Neural progenitor cell (in vitro differentiated cells): ENCODE data around the gene RAB15. TPM values are rescaled to one million over a fixed set of nuclear protein-coding genes. Genes with fewer than 3 reads are reported as not detected.
A peak's percentile ranks its signal among the peaks of the same experiment; 100 is the strongest.

Experiments
- DNase-seq: peaks from one replicate; pipeline ENCODE4 v3.0.0-alpha.2; 2016; ENCODE audit warnings: low spot score
- H2AFZ ChIP-seq: fragments of 200-600 bp; sonication (generic); replicated peaks from 2 replicates; pipeline ENCODE4 v1.6.1; 2016; ENCODE audit warnings: antibody characterized with exemption
- H3F3A ChIP-seq: fragments of 200-600 bp; sonication (generic); 2 replicates; pipeline ENCODE4 v1.6.1; 2016; ENCODE audit warnings: antibody characterized with exemption, low read depth
- H3K27ac ChIP-seq: fragments of 200-600 bp; sonication (generic); 2 replicates; pipeline ENCODE4 v1.5.1; 2016; ENCODE audit warnings: mild to moderate bottlenecking
- H3K27me3 ChIP-seq: fragments of 200-600 bp; sonication (generic); 2 replicates; pipeline ENCODE4 v1.6.1; 2016; ENCODE audit warnings: mild to moderate bottlenecking, moderate library complexity
- H3K36me3 ChIP-seq: fragments of 200-600 bp; sonication (generic); 2 replicates; pipeline ENCODE4 v1.5.1; 2016
- H3K4me1 ChIP-seq: fragments of 200-600 bp; sonication (generic); 2 replicates; pipeline ENCODE4 v1.6.1; 2016; ENCODE audit warnings: mixed run types
- H3K4me2 ChIP-seq: fragments of 200-600 bp; sonication (generic); 2 replicates; pipeline ENCODE4 v1.6.1; 2016
- H3K4me3 ChIP-seq: fragments of 200-600 bp; sonication (generic); 2 replicates; pipeline ENCODE4 v1.5.1; 2016
- H3K79me2 ChIP-seq: fragments of 200-600 bp; sonication (generic); 2 replicates; pipeline ENCODE4 v1.6.1; 2016; ENCODE audit warnings: low read depth
- H3K9ac ChIP-seq: fragments of 200-600 bp; sonication (generic); 2 replicates; pipeline ENCODE4 v1.6.1; 2016
- H3K9me3 ChIP-seq: fragments of 200-600 bp; sonication (generic); 2 replicates; pipeline ENCODE4 v1.5.1; 2016; ENCODE audit warnings: low read depth
- H4K20me1 ChIP-seq: fragments of 200-600 bp; sonication (generic); 2 replicates; pipeline ENCODE4 v1.6.1; 2016; ENCODE audit warnings: low read depth
- H3K27ac Mint-ChIP-seq: 3 replicates; pipeline ENCODE4 v1.8.0; 2021; ENCODE audit warnings: mixed read lengths
- H3K27me3 Mint-ChIP-seq: 2 replicates; pipeline ENCODE4 v1.8.0; 2022; ENCODE audit warnings: low read depth, mild to moderate bottlenecking, inconsistent platforms, moderate library complexity, mixed read lengths; ENCODE audit not compliant: insufficient read depth
- H3K36me3 Mint-ChIP-seq: 3 replicates; pipeline ENCODE4 v1.8.0; 2021; ENCODE audit warnings: mixed read lengths
- H3K4me1 Mint-ChIP-seq: 3 replicates; pipeline ENCODE4 v1.8.0; 2021; ENCODE audit warnings: mixed read lengths
- H3K4me3 Mint-ChIP-seq: 3 replicates; pipeline ENCODE4 v1.8.0; 2021; ENCODE audit warnings: mild to moderate bottlenecking, moderate library complexity, mixed read lengths
- H3K9me3 Mint-ChIP-seq: 3 replicates; pipeline ENCODE4 v1.8.0; 2020; ENCODE audit warnings: mixed read lengths
- CTCF ChIP-seq: fragments of 200-600 bp; sonication (generic); IDR thresholded peaks from 2 replicates; pipeline ENCODE4 v1.5.1; 2017; ENCODE audit warnings: antibody characterized with exemption, mild to moderate bottlenecking
- EZH2 ChIP-seq: fragments of 200-600 bp; sonication (generic); IDR thresholded peaks from 2 replicates; pipeline ENCODE4 v1.6.1; 2017; ENCODE audit warnings: antibody characterized with exemption, mild to moderate bottlenecking, moderate library complexity
- EZH2phosphoT487 ChIP-seq: fragments of 200-600 bp; sonication (generic); IDR thresholded peaks from 2 replicates; pipeline ENCODE4 v1.6.1; 2017; ENCODE audit warnings: antibody characterized with exemption
- total RNA-seq: library from RNA; depleted of rRNA; stranded (reverse); fragments of >200 nt; gene quantifications from 2 replicates; pipeline ENCODE4 v1.2.3, GENCODE V29; 2015; ENCODE audit warnings: low replicate concordance

The RAB15 gene
- total RNA-seq, 1 donor from 2014 or later = 12.2 TPM

GRCh38 chr14:64938972-64939816, 32.9 kb downstream of the RAB15 start:
- no peak for DNase-seq
- no peaks in the 10 kb centered on the region for H3K4me1 Mint-ChIP-seq

GRCh38 chr14:64937821-64938193, 34.3 kb downstream of the RAB15 start:
- no peak overlapping the region for H3K27ac Mint-ChIP-seq
- Histone ChIP-seq H3K4me3 (no peak overlapping the region), H2AFZ (no peak overlapping the region), H3K4me2 (no peak overlapping the region), H3K9ac (no peak overlapping the region), H3F3A (no peaks in the 10 kb centered on the region), H3K27me3 (no peaks in the 10 kb centered on the region), H3K9me3 (no peaks in the 10 kb centered on the region), H3K36me3 (peaks cover 9% of the 10 kb centered on the region), H4K20me1 (peaks cover 15% of the 10 kb centered on the region), H3K4me1 (no peaks in the 10 kb centered on the region), H3K27ac (no peak overlapping the region), H3K79me2 (no peaks in the 10 kb centered on the region)
- no peak for TF ChIP-seq EZH2
- TF ChIP-seq CTCF = peak; percentile 28
- TF ChIP-seq EZH2phosphoT487 = no peak
- peaks cover 9% of the 10 kb centered on the region for H3K36me3 Mint-ChIP-seq
- H3K4me1 Mint-ChIP-seq = no peaks in the 10 kb centered on the region
- no peaks in the 10 kb centered on the region for H3K9me3 Mint-ChIP-seq
- H3K4me3 Mint-ChIP-seq = no peak overlapping the region
- no peak for DNase-seq
- H3K27me3 Mint-ChIP-seq = peaks cover 5% of the 10 kb centered on the region

More at GRCh38 chr14:64938972-64939816, 32.9 kb downstream of the RAB15 start:
- no peak overlapping the region for H2AFZ ChIP-seq
- no peak overlapping the region for H3K9ac ChIP-seq
- H4K20me1 ChIP-seq = peaks cover 10% of the 10 kb centered on the region
- Mint-ChIP-seq H3K9me3 (no peaks in the 10 kb centered on the region), H3K27ac (peak overlapping the region; percentile 57), H3K27me3 (peaks cover 5% of the 10 kb centered on the region), H3K36me3 (peaks cover 10% of the 10 kb centered on the region), H3K4me3 (no peak overlapping the region)
- H3K9me3 ChIP-seq = no peaks in the 10 kb centered on the region
- H3K4me2 ChIP-seq = no peak overlapping the region
- no peaks in the 10 kb centered on the region for H3K27me3 ChIP-seq
- H3K4me3 ChIP-seq = no peak overlapping the region
- TF ChIP-seq EZH2phosphoT487 = no peak
- TF ChIP-seq EZH2 = no peak
- no peak for TF ChIP-seq CTCF
- no peaks in the 10 kb centered on the region for H3F3A ChIP-seq
- no peaks in the 10 kb centered on the region for H3K36me3 ChIP-seq
- H3K27ac ChIP-seq = no peak overlapping the region
- no peaks in the 10 kb centered on the region for H3K4me1 ChIP-seq
- no peaks in the 10 kb centered on the region for H3K79me2 ChIP-seq

GRCh38 chr14:64937171-64937820, 34.8 kb downstream of the RAB15 start:
- H3K4me1 ChIP-seq = no peaks in the 10 kb centered on the region
- no peaks in the 10 kb centered on the region for H3K79me2 ChIP-seq
- no peaks in the 10 kb centered on the region for H3K9me3 Mint-ChIP-seq
- no peak overlapping the region for H3K27ac ChIP-seq
- peaks cover 9% of the 10 kb centered on the region for H3K36me3 Mint-ChIP-seq
- no peak overlapping the region for H3K4me2 ChIP-seq
- no peak overlapping the region for H3K4me3 Mint-ChIP-seq
- H3K27ac Mint-ChIP-seq = no peak overlapping the region
- H3K27me3 Mint-ChIP-seq = no peaks in the 10 kb centered on the region
- H3K36me3 ChIP-seq = peaks cover 9% of the 10 kb centered on the region
- no peak for TF ChIP-seq CTCF
- TF ChIP-seq EZH2phosphoT487 = no peak
- TF ChIP-seq EZH2 = no peak
- H2AFZ ChIP-seq = no peak overlapping the region
- no peaks in the 10 kb centered on the region for H3K4me1 Mint-ChIP-seq
- no peak overlapping the region for H3K9ac ChIP-seq
- H4K20me1 ChIP-seq = peaks cover 15% of the 10 kb centered on the region
- no peaks in the 10 kb centered on the region for H3K9me3 ChIP-seq
- no peaks in the 10 kb centered on the region for H3K27me3 ChIP-seq
- H3K4me3 ChIP-seq = no peak overlapping the region
- H3F3A ChIP-seq = no peaks in the 10 kb centered on the region
- no peak for DNase-seq
